NB4 (cell line): ENCODE data around the gene GALNT6.

Experiments used
- MAX ChIP-seq: IDR thresholded peaks from 2 replicates; pipeline ENCODE4 v1.6.1; 2011; ENCODE audit warnings: low read depth, low read length
- POLR2A ChIP-seq: IDR thresholded peaks from 2 replicates; pipeline ENCODE4 v1.6.1; 2011; ENCODE audit warnings: mild to moderate bottlenecking; ENCODE audit not compliant: insufficient read length; ENCODE audit errors: extremely low read depth
- TF ChIP-seq, protein P1 (sequence below): IDR thresholded peaks from one replicate; pipeline ENCODE4 v1.5.1; 2012; ENCODE audit warnings: low read depth, low read length

DNA sequence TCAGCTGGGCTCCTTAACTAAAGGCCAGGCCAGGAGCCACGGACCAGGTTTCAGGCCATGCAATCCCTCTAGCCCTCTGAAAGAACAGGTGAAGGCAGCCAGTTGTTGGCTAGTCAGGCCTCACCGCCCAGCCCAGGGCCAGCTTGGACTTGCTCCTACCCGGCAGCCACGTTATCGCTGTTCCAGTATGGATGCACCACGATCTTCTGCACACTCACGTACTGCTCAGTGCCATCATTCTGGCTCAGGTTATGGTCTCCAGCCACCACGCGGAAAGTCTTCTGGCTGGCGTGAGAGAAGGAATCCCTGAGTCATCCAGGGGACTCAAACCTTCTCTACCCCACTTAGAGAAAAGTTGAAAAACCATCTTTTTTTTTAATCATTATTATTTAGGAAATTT lies 48.8 kb downstream of the GALNT6 start:
- TF ChIP-seq MAX: no peak
- TF ChIP-seq POLR2A: no peak
- TF ChIP-seq, protein P1, sequence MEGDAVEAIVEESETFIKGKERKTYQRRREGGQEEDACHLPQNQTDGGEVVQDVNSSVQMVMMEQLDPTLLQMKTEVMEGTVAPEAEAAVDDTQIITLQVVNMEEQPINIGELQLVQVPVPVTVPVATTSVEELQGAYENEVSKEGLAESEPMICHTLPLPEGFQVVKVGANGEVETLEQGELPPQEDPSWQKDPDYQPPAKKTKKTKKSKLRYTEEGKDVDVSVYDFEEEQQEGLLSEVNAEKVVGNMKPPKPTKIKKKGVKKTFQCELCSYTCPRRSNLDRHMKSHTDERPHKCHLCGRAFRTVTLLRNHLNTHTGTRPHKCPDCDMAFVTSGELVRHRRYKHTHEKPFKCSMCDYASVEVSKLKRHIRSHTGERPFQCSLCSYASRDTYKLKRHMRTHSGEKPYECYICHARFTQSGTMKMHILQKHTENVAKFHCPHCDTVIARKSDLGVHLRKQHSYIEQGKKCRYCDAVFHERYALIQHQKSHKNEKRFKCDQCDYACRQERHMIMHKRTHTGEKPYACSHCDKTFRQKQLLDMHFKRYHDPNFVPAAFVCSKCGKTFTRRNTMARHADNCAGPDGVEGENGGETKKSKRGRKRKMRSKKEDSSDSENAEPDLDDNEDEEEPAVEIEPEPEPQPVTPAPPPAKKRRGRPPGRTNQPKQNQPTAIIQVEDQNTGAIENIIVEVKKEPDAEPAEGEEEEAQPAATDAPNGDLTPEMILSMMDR: no peak
